Subcutaneous abdominal adipose tissue (tissue), 5 donors: ENCODE results near the gene KLHL10.
"Not testable (repeated sequence)": the region's sequence is repeated elsewhere in the genome, so short reads cannot be mapped to it uniquely, and the experiment has no call there.

ENCODE experiments used
- H3K27ac ChIP-seq: one replicate; pipeline ENCODE4 v1.7.0; 2013; ENCODE audit warnings: low read depth, mild to moderate bottlenecking, inconsistent platforms, low read length, moderate library complexity
- H3K27me3 ChIP-seq, 5 donors: one replicate each; pipeline ENCODE4 v1.7.0; 2013; ENCODE audit warnings: low read length in 5 of 5, inconsistent platforms in 1 of 5; ENCODE audit not compliant: control insufficient read depth in 5 of 5, insufficient read depth in 4 of 5
- H3K36me3 ChIP-seq, 5 donors: one replicate each; pipeline ENCODE4 v1.7.0; 2013; ENCODE audit warnings: low read length in 5 of 5; ENCODE audit not compliant: control insufficient read depth in 5 of 5, insufficient read depth in 5 of 5
- H3K4me1 ChIP-seq, 5 donors: one replicate each; pipeline ENCODE4 v1.7.0; 2013; ENCODE audit warnings: low read length in 5 of 5, mild to moderate bottlenecking in 3 of 5, moderate library complexity in 1 of 5; ENCODE audit not compliant: control insufficient read depth in 5 of 5, insufficient read depth in 5 of 5
- H3K4me3 ChIP-seq, 5 donors: one replicate each; pipeline ENCODE4 v1.7.0; 2013; ENCODE audit warnings: low read length in 5 of 5, low read depth in 1 of 5
- H3K9ac ChIP-seq, 5 donors: one replicate each; pipeline ENCODE4 v1.7.0; 2013; ENCODE audit warnings: low read length in 5 of 5, mild to moderate bottlenecking in 4 of 5, moderate library complexity in 3 of 5
- H3K9me3 ChIP-seq, 5 donors: one replicate each; pipeline ENCODE4 v1.7.0; 2013; ENCODE audit warnings: low read length in 5 of 5; ENCODE audit not compliant: control insufficient read depth in 5 of 5
- donor health status: healthy.
- donor health status: healthy.
- donor health status: healthy.
- donor health status: healthy.
- donor health status: healthy.

KLHL10 gene

DNA sequence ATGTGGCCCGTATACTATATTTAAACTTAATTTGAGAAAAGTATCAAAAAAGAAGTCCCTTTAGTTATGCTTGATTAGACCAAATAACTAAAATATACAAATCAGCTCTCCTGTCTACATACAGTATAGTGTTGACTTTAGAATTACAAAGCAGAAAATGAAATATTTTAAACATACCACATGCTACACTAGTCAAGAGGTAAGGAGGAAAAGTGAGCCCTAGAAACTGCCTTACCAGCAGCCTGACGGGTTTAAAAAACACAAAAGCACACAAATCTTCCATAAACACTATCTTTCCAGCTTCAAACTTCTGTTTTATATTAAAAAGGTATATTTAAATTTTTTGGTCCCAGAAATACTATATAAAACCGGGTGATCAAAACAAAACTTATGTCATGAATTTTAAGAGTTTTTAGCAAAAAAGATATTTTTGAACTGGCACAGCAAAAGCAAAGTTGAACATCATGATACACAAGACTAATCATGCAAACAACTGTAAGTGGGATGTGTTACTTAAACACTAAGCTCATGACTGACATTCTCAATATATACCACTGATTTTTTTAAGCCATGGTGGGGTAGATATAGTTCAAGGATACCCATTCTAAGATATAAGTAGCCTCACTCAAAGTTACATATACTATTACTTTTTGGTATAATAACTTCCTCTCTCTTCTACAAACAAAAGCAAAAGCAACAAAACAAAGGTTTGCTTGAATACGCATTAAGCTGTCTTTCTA is 11.8 kb downstream of the KLHL10 start:
- peak overlapping the region in 1 of 5 donors; percentile 6 for H3K9ac ChIP-seq
- peaks cover 0 to 14% (median 0%) of the 10 kb centered on the region in 5 donors for H3K4me1 ChIP-seq
- H3K4me3 ChIP-seq: no peak overlapping the region
- H3K36me3 ChIP-seq: peaks cover 2 to 19% (median 13%) of the 10 kb centered on the region in 5 donors
- no peak overlapping the region for H3K27ac ChIP-seq
- no peaks in the 10 kb centered on the region for H3K9me3 ChIP-seq
- no peaks in the 10 kb centered on the region for H3K27me3 ChIP-seq

- H3K4me3 ChIP-seq, H3K9me3 ChIP-seq, H3K27ac ChIP-seq, H3K9ac ChIP-seq, H3K27me3 ChIP-seq: not testable (repeated sequence)
- peaks cover 0 to 14% (median 0%) of the 10 kb centered on the region in 5 donors for H3K4me1 ChIP-seq
- H3K36me3 ChIP-seq: peaks cover 3 to 25% (median 19%) of the 10 kb centered on the region in 5 donors
Measured at GRCh38 chr17:41851382-41851781, 13.8 kb downstream of the KLHL10 start.

DNA sequence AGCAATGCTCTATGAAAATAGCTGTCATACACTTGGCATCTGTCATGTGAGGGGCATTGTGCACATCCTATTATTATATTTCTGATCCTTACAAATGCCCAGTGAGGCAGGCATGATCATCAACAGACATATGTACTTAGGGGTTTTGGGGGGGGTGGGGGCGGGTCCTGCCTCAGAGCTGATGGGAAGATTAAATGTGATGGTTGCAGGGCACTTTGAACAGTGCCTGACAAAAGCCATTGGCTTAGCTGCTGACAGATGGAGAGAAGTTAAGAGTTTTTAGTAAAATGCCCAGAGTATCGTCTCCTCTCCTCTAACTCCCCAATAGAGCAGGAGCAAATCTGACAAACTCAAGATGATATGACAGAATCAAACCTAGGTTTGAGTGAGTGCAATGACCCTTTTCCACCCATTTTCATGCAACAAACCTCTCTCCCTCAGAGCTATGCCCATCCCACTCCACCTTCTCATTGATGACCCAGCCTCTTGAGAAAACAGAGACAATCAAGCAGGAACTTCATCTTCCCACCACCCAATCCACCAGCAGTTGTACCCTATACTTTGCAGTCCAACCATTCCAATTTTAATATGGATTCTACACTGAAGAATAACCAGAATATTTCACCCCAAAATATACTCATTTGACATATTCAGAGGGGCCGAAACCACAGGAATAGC is 22.8 kb downstream of the KLHL10 start:
- no peak overlapping the region for H3K4me3 ChIP-seq
- no peaks in the 10 kb centered on the region for H3K9me3 ChIP-seq
- H3K36me3 ChIP-seq: no peaks in the 10 kb centered on the region
- H3K4me1 ChIP-seq: peaks cover 8 to 33% (median 22%) of the 10 kb centered on the region in 5 donors
- H3K27me3 ChIP-seq: no peaks in the 10 kb centered on the region
- H3K9ac ChIP-seq: peak overlapping the region in 1 of 5 donors; percentile 35
- no peak overlapping the region for H3K27ac ChIP-seq

GRCh38 chr17:41863074-41863848 is 25.6 kb downstream of the KLHL10 start:
- Histone ChIP-seq H3K4me3 (peak overlapping the region; percentile 56 to 96 (median 94)), H3K4me1 (peaks cover 8 to 35% (median 24%) of the 10 kb centered on the region in 5 donors), H3K27me3 (no peaks in the 10 kb centered on the region), H3K27ac (no peak overlapping the region), H3K9me3 (no peaks in the 10 kb centered on the region), H3K36me3 (peaks cover 7 to 16% (median 12%) of the 10 kb centered on the region in 5 donors), H3K9ac (peak overlapping the region; percentile 51 to 94 (median 91))

DNA sequence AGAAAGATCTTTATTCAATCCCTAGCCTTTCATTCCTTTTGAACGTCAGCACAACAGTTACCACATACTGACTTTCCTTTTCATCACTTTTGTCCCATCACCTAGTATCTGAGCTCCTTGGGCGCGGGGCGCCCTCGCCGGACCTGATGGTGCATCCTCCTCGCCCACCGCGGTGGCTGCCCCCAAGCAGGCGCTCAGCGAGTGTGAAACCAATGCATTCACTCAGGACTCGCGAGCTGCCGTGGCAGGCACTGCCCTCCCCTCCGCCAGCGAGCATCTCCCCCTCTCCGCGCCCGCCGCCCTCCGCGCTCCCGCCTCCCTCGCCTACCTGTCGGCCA is 26.8 kb downstream of the KLHL10 start:
- Histone ChIP-seq H3K4me3 (peak overlapping the region; percentile 56 to 96 (median 94)), H3K27ac (peak overlapping the region; percentile 76), H3K36me3 (peaks cover 14 to 25% (median 21%) of the 10 kb centered on the region in 5 donors), H3K9ac (peak overlapping the region in 4 of 5 donors; percentile 88 to 94 (median 92)), H3K27me3 (no peaks in the 10 kb centered on the region), H3K4me1 (peaks cover 8 to 35% (median 24%) of the 10 kb centered on the region in 5 donors), H3K9me3 (no peaks in the 10 kb centered on the region)

DNA sequence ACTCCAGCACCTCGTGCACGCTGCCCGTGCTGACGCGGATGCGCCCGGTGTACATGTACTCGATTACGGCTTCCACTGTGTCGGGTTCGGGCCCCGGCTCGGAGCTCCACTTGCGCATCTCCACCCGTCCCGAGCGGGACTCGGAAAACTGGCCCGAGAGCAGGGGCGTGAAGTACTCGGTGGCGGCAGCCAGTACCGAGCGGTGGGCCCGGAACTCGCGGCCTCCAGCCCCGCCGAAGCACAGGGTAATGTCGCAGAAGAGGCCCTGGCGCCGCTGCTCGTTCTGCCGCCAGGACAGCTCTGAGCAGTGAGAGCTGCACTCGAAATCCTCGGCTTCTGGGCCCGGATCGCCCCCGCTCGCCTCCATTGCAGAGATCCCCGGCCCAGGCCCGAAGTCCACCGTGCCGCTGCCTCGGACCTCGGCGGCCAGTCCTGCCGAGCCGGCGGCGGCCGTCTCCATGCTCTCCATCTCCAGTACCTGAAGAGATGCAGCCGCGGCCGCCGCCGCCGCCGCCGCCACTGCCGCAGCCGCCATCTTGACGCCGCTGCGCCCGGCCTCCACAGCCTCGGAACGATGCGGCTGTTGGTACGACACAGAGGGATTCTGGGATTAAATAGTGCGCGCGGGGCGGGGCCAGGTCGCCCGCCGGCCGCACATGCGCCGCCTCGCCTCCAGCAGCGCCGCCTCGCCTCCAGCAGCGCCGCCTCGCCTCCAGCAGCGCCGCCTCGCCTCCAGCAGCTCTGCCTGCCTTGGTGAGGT is 27.4 kb downstream of the KLHL10 start, which contains the start of gene KLHL11:
TSS of gene KLHL11 (minus strand) at position 588 of the 760 bp plus-strand sequence. CDS start at position 535, 53 bp downstream.
- no peaks in the 10 kb centered on the region for H3K27me3 ChIP-seq
- peak within 1 kb of the TSS; percentile 56 to 96 (median 94) for H3K4me3 ChIP-seq
- no peaks in the 10 kb centered on the region for H3K9me3 ChIP-seq
- peaks cover 8 to 35% (median 24%) of the 10 kb centered on the region in 5 donors for H3K4me1 ChIP-seq
- H3K9ac ChIP-seq: peak within 1 kb of the TSS in 4 of 5 donors; percentile 88 to 94 (median 92)
- H3K36me3 ChIP-seq: peaks cover 14 to 31% (median 27%) of the 10 kb centered on the region in 5 donors
- H3K27ac ChIP-seq: peak within 1 kb of the TSS; percentile 76

DNA sequence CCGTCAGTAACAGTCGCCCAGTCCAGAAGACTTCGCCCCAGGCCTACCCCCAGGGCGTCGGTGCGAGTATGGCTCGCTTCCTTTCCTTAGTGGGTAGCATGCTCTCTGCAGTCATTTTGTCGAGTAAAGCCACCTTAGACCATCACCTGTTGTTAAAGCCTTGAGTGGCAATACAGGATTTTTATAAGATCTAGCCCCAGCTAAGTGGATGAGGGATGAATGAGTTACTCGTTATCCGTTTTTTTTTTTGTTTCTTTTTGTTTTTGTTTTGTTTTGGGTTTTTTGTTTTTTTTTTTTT is 27.9 kb downstream of the KLHL10 start:
- H3K36me3 ChIP-seq: peaks cover 14 to 36% (median 32%) of the 10 kb centered on the region in 5 donors
- peak overlapping the region; percentile 54 to 96 (median 94) for H3K4me3 ChIP-seq
- H3K27ac ChIP-seq: no peak overlapping the region
- H3K9ac ChIP-seq: peak overlapping the region in 4 of 5 donors; percentile 1 to 76 (median 54)
- peaks cover 8 to 35% (median 24%) of the 10 kb centered on the region in 5 donors for H3K4me1 ChIP-seq
- H3K27me3 ChIP-seq: no peaks in the 10 kb centered on the region
- H3K9me3 ChIP-seq: no peaks in the 10 kb centered on the region

DNA sequence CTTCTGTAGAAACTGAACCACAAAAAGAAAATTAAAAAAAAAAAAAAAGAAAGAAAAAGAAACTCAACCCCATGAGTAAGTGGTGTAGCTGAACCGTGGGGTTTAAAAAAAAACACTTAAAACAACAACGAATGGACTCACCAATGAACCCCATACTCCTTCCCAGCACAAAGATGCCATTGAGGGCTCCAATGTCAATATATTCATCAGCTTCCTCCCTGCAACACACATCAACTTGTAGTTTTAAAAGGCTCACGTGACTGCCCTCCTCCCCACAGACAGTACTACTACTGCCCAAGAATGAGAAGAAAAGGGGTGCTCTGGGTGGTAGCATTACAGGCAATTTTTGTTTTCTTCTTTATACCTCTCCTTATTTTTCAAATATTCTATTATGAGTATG is 30.9 kb downstream of the KLHL10 start:
- Histone ChIP-seq H3K9me3 (no peaks in the 10 kb centered on the region), H3K4me1 (peaks cover 7 to 20% (median 18%) of the 10 kb centered on the region in 5 donors), H3K36me3 (peaks cover 14 to 63% (median 56%) of the 10 kb centered on the region in 5 donors), H3K9ac (no peak overlapping the region), H3K27me3 (no peaks in the 10 kb centered on the region), H3K4me3 (no peak overlapping the region), H3K27ac (no peak overlapping the region)

DNA sequence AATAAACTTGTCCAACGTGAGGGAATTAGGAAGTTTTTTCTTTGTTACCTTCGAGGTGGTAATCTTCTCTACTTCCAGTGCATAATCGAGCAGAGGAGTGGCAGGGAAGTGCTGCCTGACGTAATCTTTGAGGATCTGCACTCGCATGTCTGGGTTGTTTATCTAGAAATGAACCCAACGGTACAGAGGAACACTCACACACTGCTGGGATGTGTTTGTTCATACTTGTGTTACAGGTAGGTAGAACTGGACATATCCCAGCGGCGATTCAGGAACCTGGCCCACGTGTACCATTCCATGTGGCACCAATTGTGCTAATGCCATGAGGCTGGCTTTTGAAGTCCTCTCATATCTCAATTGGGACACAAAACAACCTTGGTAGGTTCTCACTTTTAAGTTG is 31.8 kb downstream of the KLHL10 start:
- Histone ChIP-seq H3K4me1 (peaks cover 0 to 19% (median 17%) of the 10 kb centered on the region in 5 donors), H3K27ac (no peak overlapping the region), H3K9me3 (no peaks in the 10 kb centered on the region), H3K36me3 (peaks cover 14 to 69% (median 61%) of the 10 kb centered on the region in 5 donors), H3K4me3 (no peak overlapping the region), H3K9ac (no peak overlapping the region), H3K27me3 (no peaks in the 10 kb centered on the region)
